GM15510 (cell line): ENCODE data around the gene SZT2.

Source experiments
- POLR2A ChIP-seq: IDR thresholded peaks from 3 replicates; pipeline ENCODE4 v1.6.1; 2011; ENCODE audit warnings: borderline replicate concordance; ENCODE audit not compliant: insufficient read length; ENCODE audit errors: extremely low read depth

The SZT2 gene

GRCh38 chr1:43396059-43396458, 6.4 kb downstream of the SZT2 start:
- no peak for TF ChIP-seq POLR2A

GRCh38 chr1:43398227-43398626, 8.5 kb downstream of the SZT2 start:
- no peak for TF ChIP-seq POLR2A

- no peak for TF ChIP-seq POLR2A
Measured at GRCh38 chr1:43402089-43402865, 12.6 kb downstream of the SZT2 start.

- TF ChIP-seq POLR2A: no peak
Measured at GRCh38 chr1:43404353-43404752, 14.7 kb downstream of the SZT2 start.

GRCh38 chr1:43405219-43405875, 15.6 kb downstream of the SZT2 start:
- TF ChIP-seq POLR2A: no peak

GRCh38 chr1:43405876-43406234, 16.2 kb downstream of the SZT2 start:
- TF ChIP-seq POLR2A: no peak

- TF ChIP-seq POLR2A: no peak
Measured at GRCh38 chr1:43410571-43410970, 20.9 kb downstream of the SZT2 start.

- no peak for TF ChIP-seq POLR2A
Measured at GRCh38 chr1:43414634-43415223, 25.0 kb downstream of the SZT2 start.

- no peak for TF ChIP-seq POLR2A
Measured at GRCh38 chr1:43415901-43416300, 26.2 kb downstream of the SZT2 start.

- TF ChIP-seq POLR2A: no peak
Measured at GRCh38 chr1:43418858-43419257, 29.2 kb downstream of the SZT2 start.

- no peak for TF ChIP-seq POLR2A
Measured at GRCh38 chr1:43419627-43420425, 30.1 kb downstream of the SZT2 start.

- no peak for TF ChIP-seq POLR2A
Measured at GRCh38 chr1:43420874-43421273, 31.2 kb downstream of the SZT2 start.

GRCh38 chr1:43421396-43421795, 31.7 kb downstream of the SZT2 start:
- TF ChIP-seq POLR2A: no peak

GRCh38 chr1:43421976-43422750, 32.5 kb downstream of the SZT2 start:
- no peak for TF ChIP-seq POLR2A
